Endothelial cell of umbilical vein (primary cell): ENCODE measurements around the gene FAM149B1. TPM values are rescaled to one million over a fixed set of nuclear protein-coding genes. Genes with fewer than 3 reads are reported as not detected.

Experiments
- BruUV-seq: library from RNA; stranded (reverse); fragments of 400-500 nt; replicated peaks from 2 replicates; lab custom pipeline; 2021; lab: Mats Ljungman, UMichigan
- CTCF ChIA-PET: fragments of 300-600, 350-600 bp; sonication (Branson Sonifier 250); formaldehyde crosslinking; loops from one replicate; lab custom pipeline; 2021; ENCODE audit warnings: antibody characterized with exemption, inconsistent platforms; lab: Charles Lee
- POLR2A ChIA-PET: fragments of 300-600, 350-600 bp; sonication (Branson Sonifier 250); formaldehyde crosslinking; loops from one replicate; lab custom pipeline; 2021; ENCODE audit warnings: antibody characterized with exemption, inconsistent platforms; lab: Charles Lee
- DNase-seq: peaks from one replicate; pipeline ENCODE4 v3.0.0-alpha.2; 2011; ENCODE audit warnings: low read depth, low spot score
- FAIRE-seq: peaks from 2 replicates; lab custom pipeline; 2011; peaks lifted over from hg19 to GRCh38; lab: Jason Lieb, UNC
- H2AFZ ChIP-seq: 2 replicates; pipeline ENCODE4 v1.6.0; 2012; ENCODE audit warnings: low read depth, low read length, control low read depth, inconsistent platforms
- H3K27ac ChIP-seq: 2 replicates; pipeline ENCODE4 v1.5.1; 2011; ENCODE audit warnings: low read depth, mild to moderate bottlenecking, control low read depth, low read length, moderate library complexity; ENCODE audit not compliant: insufficient read depth
- H3K27me3 ChIP-seq, 2 experiments: 2 replicates each; pipeline versions ENCODE4 v1.6.0 to v1.6.1; 2011; ENCODE audit warnings: low read length in 2 of 2, mixed read lengths in 1 of 2; ENCODE audit not compliant: control insufficient read depth in 2 of 2, insufficient read depth in 2 of 2
- H3K36me3 ChIP-seq, 2 experiments: 2 replicates in 1 of 2; 3 replicates in 1 of 2; pipeline ENCODE4 v1.5.1; 2011; ENCODE audit warnings: low read length in 2 of 2, mild to moderate bottlenecking in 1 of 2, moderate library complexity in 1 of 2; ENCODE audit not compliant: control insufficient read depth in 2 of 2, insufficient read depth in 2 of 2; ENCODE audit errors: extremely low read depth in 1 of 2
- H3K4me1 ChIP-seq: 3 replicates; pipeline ENCODE4 v1.5.1; 2011; ENCODE audit warnings: mild to moderate bottlenecking, low read length; ENCODE audit not compliant: control insufficient read depth, insufficient read depth; ENCODE audit errors: extremely low read depth
- H3K4me2 ChIP-seq: 2 replicates; pipeline ENCODE4 v1.6.1; 2011; ENCODE audit warnings: low read length, control low read depth, mixed read lengths; ENCODE audit not compliant: insufficient read depth
- H3K4me3 ChIP-seq, 3 experiments: fragments of 200-600 bp in 1 of 3; sonication (generic), shearing (Covaris generic) in 1 of 3; replicated peaks in 1 of 3; 2 replicates each; pipeline ENCODE4 v1.5.1; 2011 to 2016; ENCODE audit warnings: control low read depth in 3 of 3, low read length in 3 of 3, mild to moderate bottlenecking in 2 of 3, inconsistent platforms in 1 of 3, low read depth in 1 of 3, moderate library complexity in 1 of 3; ENCODE audit not compliant: insufficient read depth in 1 of 3
- H3K79me2 ChIP-seq: 2 replicates; pipeline ENCODE4 v1.6.0; 2012; ENCODE audit warnings: low read length, inconsistent platforms; ENCODE audit not compliant: control insufficient read depth, insufficient read depth
- H3K9ac ChIP-seq: replicated peaks from 2 replicates; pipeline ENCODE3; 2011; ENCODE audit warnings: low read length, control low read depth; ENCODE audit not compliant: insufficient read depth; ENCODE audit errors: extremely low read depth
- H3K9me1 ChIP-seq: replicated peaks from 3 replicates; pipeline ENCODE4 v1.6.0; 2011; ENCODE audit warnings: mild to moderate bottlenecking, low read length; ENCODE audit not compliant: control insufficient read depth, insufficient read depth; ENCODE audit errors: extremely low read depth
- H3K9me3 ChIP-seq: replicated peaks from 2 replicates; pipeline ENCODE4 v1.5.1; 2012; ENCODE audit warnings: low read length, inconsistent platforms; ENCODE audit not compliant: control insufficient read depth, insufficient read depth
- H4K20me1 ChIP-seq: replicated peaks from 2 replicates; pipeline ENCODE3; 2011; ENCODE audit warnings: mild to moderate bottlenecking, low read length; ENCODE audit not compliant: control insufficient read depth, insufficient read depth; ENCODE audit errors: extremely low read depth
- EZH2 ChIP-seq: IDR thresholded peaks from 2 replicates; pipeline ENCODE4 v1.6.1; 2012; ENCODE audit warnings: borderline replicate concordance, low read depth, mild to moderate bottlenecking, moderate library complexity, low read length, inconsistent platforms; ENCODE audit not compliant: severe bottlenecking
- FOS ChIP-seq: IDR thresholded peaks from 2 replicates; pipeline ENCODE4 v1.6.1; 2011; ENCODE audit warnings: mild to moderate bottlenecking, low read length, moderate library complexity, borderline replicate concordance; ENCODE audit not compliant: insufficient read depth
- GATA2 ChIP-seq: IDR thresholded peaks from 2 replicates; pipeline ENCODE4 v1.7.0; 2011; ENCODE audit warnings: low read depth, mild to moderate bottlenecking, moderate library complexity, mixed read lengths, low read length; ENCODE audit not compliant: insufficient read length, insufficient read depth
- JUN ChIP-seq: IDR thresholded peaks from 2 replicates; pipeline ENCODE4 v1.6.1; 2011; ENCODE audit warnings: borderline replicate concordance, low read depth; ENCODE audit not compliant: insufficient read length, insufficient read depth
- MYC ChIP-seq: IDR thresholded peaks from one replicate; pipeline ENCODE4 v1.6.1; 2011; ENCODE audit warnings: mild to moderate bottlenecking, low read depth, low read length
- POLR2A ChIP-seq: IDR thresholded peaks from 2 replicates; pipeline ENCODE4 v1.6.1; 2012; ENCODE audit warnings: low read depth, mild to moderate bottlenecking, control low read depth, low read length
- POLR2AphosphoS5 ChIP-seq: IDR thresholded peaks from 2 replicates; pipeline ENCODE4 v1.6.1; 2012; ENCODE audit warnings: low read depth, mild to moderate bottlenecking, control low read depth, low read length, moderate library complexity; ENCODE audit not compliant: insufficient read depth
- dilution Hi-C: fragments of 300-500 bp; cut with MboI; formaldehyde crosslinking; loops from one replicate; pipeline ENCODE4 v1.15.0; 2019; ENCODE audit warnings: low sequenced_read_pairs; ENCODE audit not compliant: extremely low pct_ligation_motif_present
- intact Hi-C: fragments of 100-400 bp; cut with micrococcal nuclease; formaldehyde crosslinking; loops from one replicate; pipeline ENCODE4 v1.10.0; 2022
- polyA plus RNA-seq, 4 experiments: library from polyadenylated mRNA; depleted of rRNA in 3 of 4; stranded (reverse) in 3 of 4; unstranded in 1 of 4; fragments of >200 nt; gene quantifications; 2 replicates each; pipeline versions ENCODE4 v1.2.1 to v1.2.3, GENCODE V29; 2011 to 2012; ENCODE audit warnings: missing spikeins in 1 of 4
- total RNA-seq: library from RNA; stranded (reverse); gene quantifications from 2 replicates; pipeline ENCODE4 v1.2.3, GENCODE V29; 2021
- TF ChIP-seq, protein P1 (sequence below): IDR thresholded peaks from 2 replicates; pipeline ENCODE4 v1.6.1; 2011; ENCODE audit not compliant: insufficient read depth, insufficient read length
- TF ChIP-seq, protein P2 (sequence below), 2 donors: IDR thresholded peaks; 1 replicate in 1 of 2; 2 replicates in 1 of 2; pipeline ENCODE4 v1.5.1; 2011; ENCODE audit warnings: low read length in 2 of 2, mild to moderate bottlenecking in 2 of 2, moderate library complexity in 2 of 2, control low read depth in 1 of 2, inconsistent platforms in 1 of 2, low read depth in 1 of 2; ENCODE audit not compliant: insufficient read depth in 1 of 2; ENCODE audit errors: extremely low read depth in 1 of 2

The FAM149B1 gene
- total and polyA plus RNA-seq, 2 donors (not counting 3 experiments of a cell fraction or from before 2014, with no cell fraction given), result 19.5 to 26.7 TPM

DNA sequence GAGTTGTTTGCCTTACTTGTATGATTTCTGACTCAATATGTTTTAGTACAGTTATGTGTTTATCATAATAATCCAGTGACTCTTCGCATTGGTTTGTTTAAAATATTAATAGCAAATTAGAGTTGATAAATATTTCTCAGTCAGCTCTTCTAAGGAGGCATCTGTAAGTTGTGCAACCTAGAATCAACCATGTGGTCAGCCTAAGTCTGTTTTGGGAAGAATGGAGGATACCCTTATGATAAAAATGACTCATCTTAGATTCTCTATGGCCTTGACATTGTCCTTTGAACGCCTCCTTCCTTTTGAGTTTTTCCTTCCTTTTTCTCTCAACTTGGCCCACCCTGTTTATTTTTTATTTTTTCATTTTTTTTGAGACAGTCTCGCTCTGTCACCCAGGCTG, 60.3 kb downstream of the FAM149B1 start:
- FAIRE-seq (no peak), DNase-seq (no peak)
- no peak overlapping the region for H3K27ac ChIP-seq
- no peak overlapping the region for H3K4me2 ChIP-seq
- no peaks in the 10 kb centered on the region for H4K20me1 ChIP-seq
- H3K9ac ChIP-seq, result no peak overlapping the region
- no TSS peak for BruUV-seq
- H3K9me3 ChIP-seq, result no peaks in the 10 kb centered on the region
- H3K4me3 ChIP-seq, result no peak overlapping the region
- ChIA-PET CTCF (no interaction called here), POLR2A (no interaction called here)
- H3K27me3 ChIP-seq, result no peaks in the 10 kb centered on the region
- no peak overlapping the region for H2AFZ ChIP-seq
- TF ChIP-seq, protein P1, sequence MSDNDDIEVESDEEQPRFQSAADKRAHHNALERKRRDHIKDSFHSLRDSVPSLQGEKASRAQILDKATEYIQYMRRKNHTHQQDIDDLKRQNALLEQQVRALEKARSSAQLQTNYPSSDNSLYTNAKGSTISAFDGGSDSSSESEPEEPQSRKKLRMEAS, result no peak
- TF ChIP-seq MYC (no peak), JUN (no peak), POLR2AphosphoS5 (no peak), POLR2A (no peak), FOS (no peak), EZH2 (no peak), GATA2 (no peak)
- TF ChIP-seq, protein P2, sequence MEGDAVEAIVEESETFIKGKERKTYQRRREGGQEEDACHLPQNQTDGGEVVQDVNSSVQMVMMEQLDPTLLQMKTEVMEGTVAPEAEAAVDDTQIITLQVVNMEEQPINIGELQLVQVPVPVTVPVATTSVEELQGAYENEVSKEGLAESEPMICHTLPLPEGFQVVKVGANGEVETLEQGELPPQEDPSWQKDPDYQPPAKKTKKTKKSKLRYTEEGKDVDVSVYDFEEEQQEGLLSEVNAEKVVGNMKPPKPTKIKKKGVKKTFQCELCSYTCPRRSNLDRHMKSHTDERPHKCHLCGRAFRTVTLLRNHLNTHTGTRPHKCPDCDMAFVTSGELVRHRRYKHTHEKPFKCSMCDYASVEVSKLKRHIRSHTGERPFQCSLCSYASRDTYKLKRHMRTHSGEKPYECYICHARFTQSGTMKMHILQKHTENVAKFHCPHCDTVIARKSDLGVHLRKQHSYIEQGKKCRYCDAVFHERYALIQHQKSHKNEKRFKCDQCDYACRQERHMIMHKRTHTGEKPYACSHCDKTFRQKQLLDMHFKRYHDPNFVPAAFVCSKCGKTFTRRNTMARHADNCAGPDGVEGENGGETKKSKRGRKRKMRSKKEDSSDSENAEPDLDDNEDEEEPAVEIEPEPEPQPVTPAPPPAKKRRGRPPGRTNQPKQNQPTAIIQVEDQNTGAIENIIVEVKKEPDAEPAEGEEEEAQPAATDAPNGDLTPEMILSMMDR (IDR thresholded peaks at IDR 0.05; ENCODE audit: extremely low read depth in 1 of 2, insufficient read depth in 1 of 2, low read depth in 1 of 2, low read length in 2 of 2), result no peak
- intact Hi-C loops, result no loop called here
- dilution Hi-C loops, result no loop called here
- H3K79me2 ChIP-seq, result no peaks in the 10 kb centered on the region
- H3K9me1 ChIP-seq, result no peaks in the 10 kb centered on the region
- H3K36me3 ChIP-seq, result peaks cover 2 to 9% of the 10 kb centered on the region in 2 experiments
- no peaks in the 10 kb centered on the region for H3K4me1 ChIP-seq
